Measurements from ENCODE around the gene FEZF1. TPM values are rescaled to one million over a fixed set of nuclear protein-coding genes. Genes with fewer than 3 reads are reported as not detected.

The FEZF1 gene
- total RNA-seq, 1 donor from 2014 or later = 12.7 TPM

GRCh38 chr7:122311734-122312450, 7.3 kb upstream of the FEZF1 start:
- peaks cover 23% of the 10 kb centered on the region for H3K27me3 Mint-ChIP-seq (ENCODE audit: unreplicated experiment)
- TF ChIP-seq CTCF (IDR thresholded peaks at IDR 0.05; ENCODE audit: partially characterized antibody, unreplicated experiment) = no peak
- no peaks in the 10 kb centered on the region for H3K36me3 Mint-ChIP-seq (ENCODE audit: unreplicated experiment)
- H3K4me3 Mint-ChIP-seq (ENCODE audit: unreplicated experiment) = peak overlapping the region; percentile 74
- DNase-seq = peak; percentile 66
- H3K9me3 Mint-ChIP-seq (ENCODE audit: unreplicated experiment) = peaks cover 20% of the 10 kb centered on the region
- peaks cover 27% of the 10 kb centered on the region for H3K4me1 Mint-ChIP-seq (ENCODE audit: low read depth, unreplicated experiment)
- H3K27ac Mint-ChIP-seq (ENCODE audit: unreplicated experiment) = no peak overlapping the region

GRCh38 chr7:122311050-122311700, 6.6 kb upstream of the FEZF1 start:
- H3K36me3 Mint-ChIP-seq (ENCODE audit: unreplicated experiment) = no peaks in the 10 kb centered on the region
- TF ChIP-seq CTCF (IDR thresholded peaks at IDR 0.05; ENCODE audit: partially characterized antibody, unreplicated experiment) = no peak
- peaks cover 20% of the 10 kb centered on the region for H3K9me3 Mint-ChIP-seq (ENCODE audit: unreplicated experiment)
- H3K4me3 Mint-ChIP-seq (ENCODE audit: unreplicated experiment) = peak overlapping the region; percentile 74
- peaks cover 28% of the 10 kb centered on the region for H3K27me3 Mint-ChIP-seq (ENCODE audit: unreplicated experiment)
- peak; percentile 52 for DNase-seq
- H3K4me1 Mint-ChIP-seq (ENCODE audit: low read depth, unreplicated experiment) = peaks cover 27% of the 10 kb centered on the region
- H3K27ac Mint-ChIP-seq (ENCODE audit: unreplicated experiment) = peak overlapping the region; percentile 82

GRCh38 chr7:122310119-122311021, 5.8 kb upstream of the FEZF1 start:
- peak overlapping the region; percentile 82 for H3K27ac Mint-ChIP-seq (ENCODE audit: unreplicated experiment)
- H3K4me3 Mint-ChIP-seq (ENCODE audit: unreplicated experiment) = peak overlapping the region; percentile 79
- DNase-seq = peak; percentile 46
- H3K36me3 Mint-ChIP-seq (ENCODE audit: unreplicated experiment) = no peaks in the 10 kb centered on the region
- H3K4me1 Mint-ChIP-seq (ENCODE audit: low read depth, unreplicated experiment) = peaks cover 27% of the 10 kb centered on the region
- peaks cover 26% of the 10 kb centered on the region for H3K27me3 Mint-ChIP-seq (ENCODE audit: unreplicated experiment)
- peaks cover 19% of the 10 kb centered on the region for H3K9me3 Mint-ChIP-seq (ENCODE audit: unreplicated experiment)
- no peak for TF ChIP-seq CTCF (IDR thresholded peaks at IDR 0.05; ENCODE audit: partially characterized antibody, unreplicated experiment)

- peaks cover 28% of the 10 kb centered on the region for H3K27me3 Mint-ChIP-seq (ENCODE audit: unreplicated experiment)
- peak overlapping the region; percentile 16 for H3K27ac Mint-ChIP-seq (ENCODE audit: unreplicated experiment)
- peak overlapping the region; percentile 79 for H3K4me3 Mint-ChIP-seq (ENCODE audit: unreplicated experiment)
- H3K36me3 Mint-ChIP-seq (ENCODE audit: unreplicated experiment) = no peaks in the 10 kb centered on the region
- DNase-seq = no peak
- H3K4me1 Mint-ChIP-seq (ENCODE audit: low read depth, unreplicated experiment) = peaks cover 24% of the 10 kb centered on the region
- H3K9me3 Mint-ChIP-seq (ENCODE audit: unreplicated experiment) = peaks cover 14% of the 10 kb centered on the region
- no peak for TF ChIP-seq CTCF (IDR thresholded peaks at IDR 0.05; ENCODE audit: partially characterized antibody, unreplicated experiment)
Observed at GRCh38 chr7:122309421-122309820, 4.9 kb upstream of the FEZF1 start.

Data from glutamatergic neuron (in vitro differentiated cells).